Tibial artery (tissue), 4 donors: ENCODE data around the gene OGG1.

Source experiments
- DNase-seq, 2 donors: peaks; one replicate each; pipeline ENCODE4 v3.0.0-alpha.2; 2019
- H3K27ac ChIP-seq, 2 donors: fragments of 200-600 bp; sonication (generic) in 1 of 2; 1 replicate in 1 of 2; 2 replicates in 1 of 2; pipeline ENCODE4 v1.5.1; 2018 to 2019; ENCODE audit warnings: mild to moderate bottlenecking in 1 of 2
- H3K27me3 ChIP-seq, 2 donors: fragments of 200-600 bp; sonication (generic) in 1 of 2; one replicate each; pipeline versions ENCODE4 v1.5.1 to v1.6.0; 2016 to 2019
- H3K36me3 ChIP-seq, 3 donors: fragments of 200-600 bp; sonication (generic) in 2 of 3; one replicate each; pipeline ENCODE4 v1.5.1; 2016 to 2019; ENCODE audit warnings: mild to moderate bottlenecking in 2 of 3
- H3K4me1 ChIP-seq, 4 donors: fragments of 200-600 bp; sonication (generic) in 2 of 4; 1 replicate in 3 of 4; 2 replicates in 1 of 4; pipeline ENCODE4 v1.5.1; 2016 to 2019
- H3K4me3 ChIP-seq, 2 donors: fragments of 200-600 bp; sonication (generic) in 1 of 2; 1 replicate in 1 of 2; 2 replicates in 1 of 2; pipeline ENCODE4 v1.5.1; 2018 to 2019; ENCODE audit warnings: mild to moderate bottlenecking in 2 of 2
- H3K9me3 ChIP-seq, 3 donors: fragments of 200-600 bp; sonication (generic) in 1 of 3; one replicate each; pipeline ENCODE4 v1.5.1; 2016 to 2019
- intact Hi-C: fragments of 100-400 bp; cut with DNase I; formaldehyde crosslinking; loops from one replicate; pipeline ENCODE4 v1.15.0; 2023; ENCODE audit warnings: low total_unique reads
- TF ChIP-seq, protein P1 (sequence below), 2 experiments: fragments of 200-600 bp in 1 of 2; fragments of 450-650 bp in 1 of 2; IDR thresholded peaks; one replicate each; pipeline ENCODE4 v1.5.1; 2017 to 2019; ENCODE audit warnings: antibody characterized with exemption in 2 of 2, mild to moderate bottlenecking in 1 of 2, moderate library complexity in 1 of 2

The OGG1 gene

DNA sequence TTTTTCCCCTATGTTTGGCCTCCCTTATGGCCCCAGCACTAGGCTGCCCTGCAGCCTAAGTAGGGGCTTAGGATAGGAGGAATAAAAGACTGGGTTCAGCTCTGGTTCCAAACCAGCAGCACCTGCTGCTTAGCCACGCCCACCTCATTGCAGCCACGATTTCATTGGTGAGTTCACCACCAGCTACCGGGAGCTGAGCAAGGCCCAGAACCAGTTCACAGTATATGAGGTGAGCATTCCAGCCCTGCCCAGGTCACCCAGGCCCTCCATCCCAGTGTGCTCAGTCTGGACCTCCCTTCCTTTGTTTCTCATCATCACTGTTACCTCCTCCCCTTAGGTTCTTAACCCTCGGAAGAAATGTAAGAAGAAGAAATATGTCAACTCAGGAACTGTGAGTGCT, 34.6 kb upstream of the OGG1 start:
- DNase-seq: no peak
- no peaks in the 10 kb centered on the region for H3K9me3 ChIP-seq
- intact Hi-C loops: no loop called here
- peak overlapping the region; percentile 34 to 64 for H3K27ac ChIP-seq
- no peaks in the 10 kb centered on the region for H3K36me3 ChIP-seq
- TF ChIP-seq, protein P1, sequence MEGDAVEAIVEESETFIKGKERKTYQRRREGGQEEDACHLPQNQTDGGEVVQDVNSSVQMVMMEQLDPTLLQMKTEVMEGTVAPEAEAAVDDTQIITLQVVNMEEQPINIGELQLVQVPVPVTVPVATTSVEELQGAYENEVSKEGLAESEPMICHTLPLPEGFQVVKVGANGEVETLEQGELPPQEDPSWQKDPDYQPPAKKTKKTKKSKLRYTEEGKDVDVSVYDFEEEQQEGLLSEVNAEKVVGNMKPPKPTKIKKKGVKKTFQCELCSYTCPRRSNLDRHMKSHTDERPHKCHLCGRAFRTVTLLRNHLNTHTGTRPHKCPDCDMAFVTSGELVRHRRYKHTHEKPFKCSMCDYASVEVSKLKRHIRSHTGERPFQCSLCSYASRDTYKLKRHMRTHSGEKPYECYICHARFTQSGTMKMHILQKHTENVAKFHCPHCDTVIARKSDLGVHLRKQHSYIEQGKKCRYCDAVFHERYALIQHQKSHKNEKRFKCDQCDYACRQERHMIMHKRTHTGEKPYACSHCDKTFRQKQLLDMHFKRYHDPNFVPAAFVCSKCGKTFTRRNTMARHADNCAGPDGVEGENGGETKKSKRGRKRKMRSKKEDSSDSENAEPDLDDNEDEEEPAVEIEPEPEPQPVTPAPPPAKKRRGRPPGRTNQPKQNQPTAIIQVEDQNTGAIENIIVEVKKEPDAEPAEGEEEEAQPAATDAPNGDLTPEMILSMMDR (IDR thresholded peaks at IDR 0.05): no peak
- no peaks in the 10 kb centered on the region for H3K27me3 ChIP-seq
- no peak overlapping the region for H3K4me3 ChIP-seq
- peaks cover 0 to 15% (median 5%) of the 10 kb centered on the region in 4 donors for H3K4me1 ChIP-seq

DNA sequence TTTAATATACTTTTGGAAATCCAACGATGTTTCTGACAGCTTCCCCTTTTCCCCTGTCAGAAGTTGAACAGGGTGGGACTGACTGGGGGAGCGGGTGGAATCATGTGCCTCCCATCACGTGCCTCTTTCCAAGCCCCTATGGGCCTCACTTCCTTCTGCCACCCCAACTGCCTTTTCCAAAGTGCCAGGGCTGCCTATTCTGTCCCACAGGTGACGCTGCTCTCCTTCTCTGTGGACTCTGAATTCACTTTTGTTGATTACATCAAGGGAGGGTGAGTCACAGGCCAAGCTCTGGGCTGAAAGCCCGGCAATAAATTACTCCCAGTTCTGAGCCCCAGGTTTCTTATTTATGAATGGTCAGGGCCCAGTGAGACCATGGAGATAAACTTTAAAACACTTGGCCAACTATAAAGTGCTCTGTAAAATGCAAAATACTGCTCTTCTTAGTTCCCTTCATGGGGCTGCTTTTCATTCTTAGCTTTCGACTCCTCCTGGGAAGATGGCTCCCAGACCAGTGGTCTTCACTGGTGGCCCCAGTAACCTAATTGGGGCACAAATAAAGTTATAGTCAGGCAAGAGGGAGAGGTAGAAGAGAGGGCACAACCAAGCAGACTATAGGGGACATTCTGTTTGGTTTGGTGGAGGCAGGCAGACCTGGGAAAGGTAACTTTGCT, 33.9 kb upstream of the OGG1 start:
- H3K27me3 ChIP-seq: no peaks in the 10 kb centered on the region
- DNase-seq: peak; percentile 86 to 89
- TF ChIP-seq, protein P1 (IDR thresholded peaks at IDR 0.05): peak; percentile 81 to 82
- peaks cover 0 to 15% (median 5%) of the 10 kb centered on the region in 4 donors for H3K4me1 ChIP-seq
- no peak overlapping the region for H3K4me3 ChIP-seq
- no peaks in the 10 kb centered on the region for H3K36me3 ChIP-seq
- intact Hi-C loops: no loop called here
- H3K27ac ChIP-seq: peak overlapping the region; percentile 56 to 64
- H3K9me3 ChIP-seq: no peaks in the 10 kb centered on the region

DNA sequence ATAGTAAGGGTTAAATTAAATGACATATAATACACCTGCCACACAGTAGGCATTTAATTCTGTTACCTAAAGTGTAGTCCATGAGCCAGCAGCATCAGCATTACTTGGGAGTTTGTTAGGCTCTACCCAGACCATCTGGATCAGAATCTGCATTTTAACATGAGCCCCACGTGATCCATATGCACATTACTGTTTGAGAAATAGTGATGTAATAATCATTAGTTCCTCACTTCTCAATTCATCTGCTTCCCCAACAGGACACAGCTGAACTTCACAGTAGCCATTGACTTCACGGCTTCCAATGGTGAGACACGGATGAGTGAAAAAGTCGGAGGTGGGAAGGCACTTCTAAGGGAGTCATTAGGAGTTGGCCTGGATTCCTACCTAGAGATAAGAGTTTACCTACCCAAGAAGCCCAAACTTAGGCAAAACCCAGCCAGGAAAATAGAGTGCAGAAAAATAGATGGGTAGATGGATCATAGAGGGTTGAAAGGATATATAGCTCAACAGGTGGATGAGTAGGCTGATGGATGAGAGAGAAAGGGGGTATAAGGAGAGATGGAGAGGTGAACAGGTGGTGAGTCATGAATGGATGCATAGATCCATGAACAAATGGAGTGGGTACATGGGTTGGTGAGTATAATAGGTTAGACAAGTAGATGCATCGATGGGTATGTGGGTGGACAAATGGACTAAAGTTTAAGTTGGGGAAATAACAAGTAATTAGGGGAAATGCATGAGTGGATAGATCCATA, 32.8 kb upstream of the OGG1 start:
- TF ChIP-seq, protein P1 (IDR thresholded peaks at IDR 0.05): no peak
- Histone ChIP-seq H3K27ac (peak overlapping the region in 1 of 2 donors; percentile 64), H3K9me3 (no peaks in the 10 kb centered on the region), H3K27me3 (no peaks in the 10 kb centered on the region), H3K4me3 (no peak overlapping the region), H3K36me3 (no peaks in the 10 kb centered on the region), H3K4me1 (peaks cover 0 to 15% (median 5%) of the 10 kb centered on the region in 4 donors)
- intact Hi-C loops: no loop called here
- no peak for DNase-seq

DNA sequence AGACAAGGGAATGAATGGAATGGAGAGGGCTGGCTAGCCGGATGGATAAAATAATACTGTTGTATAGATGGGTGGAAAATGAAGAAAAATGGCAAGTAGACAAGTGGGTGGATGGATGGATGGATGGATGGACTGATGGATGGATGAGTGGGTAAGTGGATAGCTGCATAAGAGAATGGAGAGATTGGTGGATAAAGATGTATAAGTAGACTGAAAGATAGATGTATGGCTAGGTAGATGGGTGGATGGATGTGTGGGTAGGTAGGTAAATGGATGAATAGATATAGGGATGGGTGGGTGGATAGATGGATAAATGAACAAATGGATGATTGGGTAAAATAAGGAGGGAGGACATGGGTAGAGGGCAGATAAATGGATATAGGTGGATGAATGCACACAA, 32.2 kb upstream of the OGG1 start:
- intact Hi-C loops: no loop called here

DNA sequence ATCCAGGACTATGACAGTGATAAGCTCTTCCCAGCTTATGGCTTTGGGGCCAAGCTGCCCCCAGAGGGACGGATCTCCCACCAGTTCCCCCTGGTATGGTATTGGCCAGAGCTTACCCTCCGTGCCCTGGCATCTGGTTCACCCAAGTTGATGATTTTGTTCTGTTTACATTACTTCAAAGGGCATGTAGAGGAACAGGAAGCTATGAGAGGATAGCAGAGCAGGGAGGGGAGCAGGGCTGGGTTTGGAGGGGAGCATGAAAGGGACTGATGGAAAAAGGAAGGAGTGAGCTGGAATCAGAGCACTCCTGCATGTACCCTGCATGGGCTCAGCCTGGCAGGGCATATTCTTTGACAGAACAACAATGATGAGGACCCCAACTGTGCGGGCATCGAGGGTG, 31.6 kb upstream of the OGG1 start:
- intact Hi-C loops: no loop called here
- Histone ChIP-seq H3K4me3 (no peak overlapping the region), H3K27ac (no peak overlapping the region), H3K4me1 (peaks cover 0 to 15% (median 5%) of the 10 kb centered on the region in 4 donors), H3K36me3 (no peaks in the 10 kb centered on the region), H3K9me3 (no peaks in the 10 kb centered on the region), H3K27me3 (no peaks in the 10 kb centered on the region)
- TF ChIP-seq, protein P1 (IDR thresholded peaks at IDR 0.05): no peak
- DNase-seq: no peak

More for the DNA sequence above, 32.2 kb upstream of the OGG1 start:
- H3K9me3 ChIP-seq: no peaks in the 10 kb centered on the region
- no peak overlapping the region for H3K4me3 ChIP-seq
- TF ChIP-seq, protein P1 (IDR thresholded peaks at IDR 0.05): no peak
- H3K27ac ChIP-seq: no peak overlapping the region
- DNase-seq: no peak
- no peaks in the 10 kb centered on the region for H3K27me3 ChIP-seq
- no peaks in the 10 kb centered on the region for H3K36me3 ChIP-seq
- peaks cover 0 to 15% (median 5%) of the 10 kb centered on the region in 4 donors for H3K4me1 ChIP-seq
